Ovary (tissue), 9 donors: ENCODE measurements around the gene HAPLN1. TPM values are rescaled to one million over a fixed set of nuclear protein-coding genes. Genes with fewer than 3 reads are reported as not detected.

Experiments used
- DNase-seq, 5 donors: peaks; one replicate each; pipeline ENCODE4 v3.0.0-alpha.2; 2019 to 2020
- H3K27ac ChIP-seq, 2 donors: fragments of 200-600 bp; one replicate each; pipeline versions ENCODE4 v1.5.1 to v1.8.0; 2019 to 2022
- H3K27me3 ChIP-seq: fragments of 200-600 bp; one replicate; pipeline ENCODE4 v1.8.0; 2022
- H3K36me3 ChIP-seq: fragments of 200-600 bp; sonication (generic); one replicate; pipeline ENCODE4 v1.5.1; 2019
- H3K4me1 ChIP-seq: one replicate; pipeline ENCODE4 v1.8.1; 2013; ENCODE audit warnings: mild to moderate bottlenecking, moderate library complexity; ENCODE audit not compliant: insufficient read depth
- H3K4me3 ChIP-seq: fragments of 200-600 bp; sonication (generic); one replicate; pipeline ENCODE4 v1.5.1; 2017
- H3K9me3 ChIP-seq, 2 donors: fragments of 200-600 bp in 1 of 2; sonication (generic) in 1 of 2; one replicate each; pipeline versions ENCODE4 v1.5.1 to v1.8.1; 2013 to 2019; ENCODE audit warnings: mild to moderate bottlenecking in 1 of 2, moderate library complexity in 1 of 2
- CTCF ChIP-seq, 3 donors: fragments of 450-650 bp in 2 of 3; fragments of 200-600 bp in 1 of 3; IDR thresholded peaks; one replicate each; pipeline versions ENCODE4 v1.5.1 to v1.8.0; 2016 to 2022; ENCODE audit warnings: antibody characterized with exemption in 3 of 3, mild to moderate bottlenecking in 1 of 3
- EP300 ChIP-seq: sonication (generic); formaldehyde crosslinking; IDR thresholded peaks from one replicate; pipeline ENCODE4 v1.6.1; 2017; ENCODE audit warnings: antibody characterized with exemption
- POLR2A ChIP-seq: fragments of 450-650 bp; IDR thresholded peaks from one replicate; pipeline ENCODE4 v1.6.1; 2017; ENCODE audit warnings: antibody characterized with exemption, mild to moderate bottlenecking, moderate library complexity
- WGBS, 3 donors: extraction: QIAGEN DNeasy Blood & Tissue Kit in 1 of 3; methylation state at CpG; one replicate each; pipeline versions ENCODE4 v1.1.5 to v1.1.7; 2013 to 2017; 5-methylcytosine and 5-hydroxymethylcytosine counted together
- intact Hi-C, 4 donors: fragments of 100-400 bp; cut with DNase I; formaldehyde crosslinking; loops; one replicate each; pipeline versions ENCODE4 v1.11.0 to v1.15.1; 2022 to 2023
- polyA plus RNA-seq, 2 donors: library from polyadenylated mRNA; stranded (reverse); fragments of 200-250 nt in 1 of 2; fragments of 350-450 nt in 1 of 2; fragmentation: Illumina TruSeq in 1 of 2; extraction: RNeasy Lipid Tissue Mini Kit (QIAGEN cat#74804) in 1 of 2; gene quantifications; one replicate each; pipeline ENCODE4 v1.2.3, GENCODE V29; 2013 to 2014
- total RNA-seq, 7 donors: library from RNA; depleted of rRNA in 2 of 7; stranded (reverse); fragments of >200 nt in 2 of 7; fragmentation: NEBNext Ultra II Directional in 3 of 7; extraction: Animal tissue kit (Norgen Biotek cat#: 25700) in 3 of 7; gene quantifications; one replicate each; pipeline versions ENCODE4 v1.1.0 to v1.2.4, GENCODE V29; 2016 to 2023
- donor health status: DM: no; HTN: no; CAD: no; lungs with moderate emphysema.
- donor health status: DM: no; HTN: no; CAD: no.
- donor health status: Bipolar disorder and iron deficiency.
- donor health status: DM: yes; HTN: yes; CAD: no.
- donor health status: DM: no; HTN: no; CAD: no.
- donor health status: DM: yes; HTN: yes; CAD: no.

HAPLN1 gene
- total and polyA plus RNA-seq, 9 donors = 0.40 to 0.44 TPM; not detected in 7

DNA sequence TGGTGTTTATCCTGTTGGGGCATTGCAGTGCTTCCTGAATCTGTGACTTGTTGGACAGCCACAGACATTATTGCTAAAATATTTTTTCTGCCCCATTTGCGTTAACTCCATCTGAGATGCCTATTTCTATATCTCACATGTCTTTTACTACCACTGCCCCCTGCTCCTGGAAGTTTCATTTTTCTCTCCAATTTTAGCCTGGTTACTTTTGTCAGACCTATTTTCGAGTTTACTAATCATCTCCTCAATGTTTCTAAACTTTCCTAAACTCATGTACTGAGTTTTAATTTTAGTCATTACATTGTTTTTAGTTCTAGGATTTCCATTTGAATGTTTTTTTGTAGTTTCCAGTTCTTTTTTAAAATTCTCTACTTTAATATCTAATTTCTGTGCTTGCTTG, 17.6 kb downstream of the HAPLN1 start:
- Histone ChIP-seq H3K27me3 (no peaks in the 10 kb centered on the region), H3K36me3 (no peaks in the 10 kb centered on the region), H3K4me1 (no peaks in the 10 kb centered on the region), H3K9me3 (no peaks in the 10 kb centered on the region), H3K4me3 (no peak overlapping the region), H3K27ac (no peak overlapping the region)
- 90 to 92% (median 92%) methylated on average over 2 of the region's 2 CpGs for WGBS, 3 donors
- intact Hi-C loops = no loop called here
- TF ChIP-seq CTCF (IDR thresholded peaks at IDR 0.05) (no peak), EP300 (no peak), POLR2A (no peak)
- no peak for DNase-seq

GRCh38 chr5:83701886-83702285, 18.8 kb downstream of the HAPLN1 start:
- no peak for DNase-seq
- 92 to 95% (median 94%) methylated on average over 6 of the region's 6 CpGs for WGBS, 3 donors
- Histone ChIP-seq H3K9me3 (no peaks in the 10 kb centered on the region), H3K27ac (no peak overlapping the region), H3K36me3 (no peaks in the 10 kb centered on the region), H3K27me3 (no peaks in the 10 kb centered on the region), H3K4me3 (no peak overlapping the region), H3K4me1 (no peaks in the 10 kb centered on the region)
- intact Hi-C loops = no loop called here
- TF ChIP-seq POLR2A (no peak), CTCF (IDR thresholded peaks at IDR 0.05) (no peak), EP300 (no peak)

DNA sequence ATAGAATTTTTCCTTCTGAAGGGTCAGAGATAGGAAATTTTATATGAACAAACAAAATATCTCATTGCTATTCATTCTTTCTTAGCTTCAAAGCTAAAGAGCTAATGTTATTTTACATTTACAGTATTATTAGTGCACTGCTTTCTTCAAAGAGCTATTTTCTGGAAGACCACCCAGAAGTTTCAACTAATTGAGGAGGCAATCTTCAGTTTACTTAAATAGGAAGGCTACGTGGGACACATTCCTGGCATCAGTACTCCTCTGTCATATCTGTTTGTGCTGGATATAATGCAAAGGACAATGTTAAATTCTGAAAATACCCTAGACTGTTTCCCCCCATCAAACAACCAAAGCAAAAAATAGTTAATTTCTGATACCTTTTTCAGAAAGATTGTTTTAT, 30.8 kb downstream of the HAPLN1 start:
- DNase-seq = no peak
- 30 to 56% (median 48%) methylated on average over 1 of the region's 1 CpG for WGBS, 3 donors
- H3K27me3 ChIP-seq = no peaks in the 10 kb centered on the region
- H3K36me3 ChIP-seq = no peaks in the 10 kb centered on the region
- H3K4me1 ChIP-seq = no peaks in the 10 kb centered on the region
- no peak overlapping the region for H3K27ac ChIP-seq
- no peaks in the 10 kb centered on the region for H3K9me3 ChIP-seq
- no peak overlapping the region for H3K4me3 ChIP-seq
- intact Hi-C loops = no loop called here
- TF ChIP-seq CTCF (IDR thresholded peaks at IDR 0.05) (no peak), POLR2A (no peak), EP300 (no peak)

- 90 to 92% (median 91%) methylated on average over 4 of the region's 4 CpGs for WGBS, 3 donors
- Histone ChIP-seq H3K36me3 (no peaks in the 10 kb centered on the region), H3K27me3 (no peaks in the 10 kb centered on the region), H3K4me3 (no peak overlapping the region), H3K9me3 (no peaks in the 10 kb centered on the region), H3K4me1 (no peaks in the 10 kb centered on the region), H3K27ac (no peak overlapping the region)
- intact Hi-C loops = no loop called here
- DNase-seq = no peak
- TF ChIP-seq EP300 = no peak
- TF ChIP-seq CTCF (IDR thresholded peaks at IDR 0.05) = no peak
- TF ChIP-seq POLR2A = no peak
These were observed 32.4 kb downstream of the HAPLN1 start for GRCh38 chr5:83688281-83688680.
